ENCODE measurements around the gene PCAT7.
"Not testable (repeated sequence)": the region's sequence is repeated elsewhere in the genome, so short reads cannot be mapped to it uniquely, and the experiment has no call there.

Gene PCAT7

GRCh38 chr9:94538908-94539307 lies 16.0 kb upstream of the PCAT7 start:
- DNase-seq (ENCODE audit: low spot score in 2 of 2) (no peak), ATAC-seq (ENCODE audit: low read depth) (no peak)
- Mint-ChIP-seq H3K4me1 (no peaks in the 10 kb centered on the region), H3K27me3 (peaks cover 10% of the 10 kb centered on the region), H3K4me3 (no peak overlapping the region), H3K9me3 (no peaks in the 10 kb centered on the region), H3K36me3 (no peaks in the 10 kb centered on the region), H3K27ac (no peak overlapping the region)

- H3K27ac Mint-ChIP-seq; H3K4me3 Mint-ChIP-seq; H3K27me3 Mint-ChIP-seq; H3K9me3 Mint-ChIP-seq; ATAC-seq (ENCODE audit: low read depth); H3K36me3 Mint-ChIP-seq; DNase-seq (ENCODE audit: low spot score in 2 of 2); H3K4me1 Mint-ChIP-seq: not testable (repeated sequence)
Observed at GRCh38 chr9:94544335-94544734, 10.5 kb upstream of the PCAT7 start.

GRCh38 chr9:94545940-94546339 lies 8.9 kb upstream of the PCAT7 start:
- Mint-ChIP-seq H3K4me3 (no peak overlapping the region), H3K36me3 (no peaks in the 10 kb centered on the region)

GRCh38 chr9:94553029-94553938 lies 1.6 kb upstream of the PCAT7 start:
- DNase-seq (ENCODE audit: low spot score in 2 of 2), result no peak

More at GRCh38 chr9:94545940-94546339, 8.9 kb upstream of the PCAT7 start:
- no peak overlapping the region for H3K27ac Mint-ChIP-seq
- H3K4me1 Mint-ChIP-seq, result no peaks in the 10 kb centered on the region
- ATAC-seq (ENCODE audit: low read depth) (no peak), DNase-seq (ENCODE audit: low spot score in 2 of 2) (no peak)
- peaks cover 8% of the 10 kb centered on the region for H3K27me3 Mint-ChIP-seq
- no peaks in the 10 kb centered on the region for H3K9me3 Mint-ChIP-seq

GRCh38 chr9:94554078-94554438 lies 825 bp upstream of the PCAT7 start:
- no peaks in the 10 kb centered on the region for H3K36me3 Mint-ChIP-seq
- H3K27me3 Mint-ChIP-seq, result peaks cover 11% of the 10 kb centered on the region
- no peak overlapping the region for H3K4me3 Mint-ChIP-seq
- no peak overlapping the region for H3K27ac Mint-ChIP-seq
- no peaks in the 10 kb centered on the region for H3K4me1 Mint-ChIP-seq
- DNase-seq (ENCODE audit: low spot score in 2 of 2) (no peak), ATAC-seq (ENCODE audit: low read depth) (no peak)
- no peaks in the 10 kb centered on the region for H3K9me3 Mint-ChIP-seq

More at GRCh38 chr9:94553029-94553938, 1.6 kb upstream of the PCAT7 start:
- Mint-ChIP-seq H3K27me3 (peaks cover 11% of the 10 kb centered on the region), H3K4me3 (no peak overlapping the region), H3K9me3 (no peaks in the 10 kb centered on the region), H3K36me3 (no peaks in the 10 kb centered on the region), H3K27ac (no peak overlapping the region), H3K4me1 (no peaks in the 10 kb centered on the region)
- ATAC-seq (ENCODE audit: low read depth), result no peak

- Mint-ChIP-seq H3K27me3 (peaks cover 11% of the 10 kb centered on the region), H3K4me3 (no peak overlapping the region), H3K4me1 (no peaks in the 10 kb centered on the region), H3K36me3 (no peaks in the 10 kb centered on the region), H3K9me3 (no peaks in the 10 kb centered on the region), H3K27ac (no peak overlapping the region)
- DNase-seq (ENCODE audit: low spot score in 2 of 2), result no peak
- no peak for ATAC-seq (ENCODE audit: low read depth)
Observed at GRCh38 chr9:94557376-94557775, 2.5 kb downstream of the PCAT7 start.

- Mint-ChIP-seq H3K4me3 (no peak overlapping the region), H3K27ac (no peak overlapping the region), H3K4me1 (no peaks in the 10 kb centered on the region), H3K36me3 (no peaks in the 10 kb centered on the region), H3K9me3 (peaks cover 5% of the 10 kb centered on the region), H3K27me3 (peaks cover 9% of the 10 kb centered on the region)
- ATAC-seq (ENCODE audit: low read depth) (no peak), DNase-seq (ENCODE audit: low spot score in 2 of 2) (no peak)
Observed at GRCh38 chr9:94560237-94560636, 5.4 kb downstream of the PCAT7 start.

- H3K4me3 Mint-ChIP-seq, result no peak overlapping the region
- H3K27ac Mint-ChIP-seq, result no peak overlapping the region
- H3K4me1 Mint-ChIP-seq, result no peaks in the 10 kb centered on the region
- DNase-seq (ENCODE audit: low spot score in 2 of 2) (no peak), ATAC-seq (ENCODE audit: low read depth) (no peak)
- peaks cover 5% of the 10 kb centered on the region for H3K9me3 Mint-ChIP-seq
- no peaks in the 10 kb centered on the region for H3K36me3 Mint-ChIP-seq
- peaks cover 9% of the 10 kb centered on the region for H3K27me3 Mint-ChIP-seq
Observed at GRCh38 chr9:94563548-94563947, 8.7 kb downstream of the PCAT7 start.

GRCh38 chr9:94564279-94564678 lies 9.4 kb downstream of the PCAT7 start:
- DNase-seq (ENCODE audit: low spot score in 2 of 2); H3K4me1 Mint-ChIP-seq; H3K27ac Mint-ChIP-seq: not testable (repeated sequence)

GRCh38 chr9:94566550-94566949 lies 11.7 kb downstream of the PCAT7 start:
- peaks cover 7% of the 10 kb centered on the region for H3K27me3 Mint-ChIP-seq
- H3K4me3 Mint-ChIP-seq, result no peak overlapping the region
- no peak overlapping the region for H3K27ac Mint-ChIP-seq
- H3K36me3 Mint-ChIP-seq, result no peaks in the 10 kb centered on the region
- no peaks in the 10 kb centered on the region for H3K4me1 Mint-ChIP-seq
- H3K9me3 Mint-ChIP-seq, result peaks cover 5% of the 10 kb centered on the region
- ATAC-seq (ENCODE audit: low read depth) (no peak), DNase-seq (ENCODE audit: low spot score in 2 of 2) (no peak)

More at GRCh38 chr9:94564279-94564678, 9.4 kb downstream of the PCAT7 start:
- H3K36me3 Mint-ChIP-seq; ATAC-seq (ENCODE audit: low read depth); H3K27me3 Mint-ChIP-seq; H3K9me3 Mint-ChIP-seq; H3K4me3 Mint-ChIP-seq: not testable (repeated sequence)

- peaks cover 8% of the 10 kb centered on the region for H3K27me3 Mint-ChIP-seq
- H3K4me3 Mint-ChIP-seq, result no peak overlapping the region
- H3K4me1 Mint-ChIP-seq, result no peaks in the 10 kb centered on the region
- H3K27ac Mint-ChIP-seq, result no peak overlapping the region
- H3K9me3 Mint-ChIP-seq, result peaks cover 5% of the 10 kb centered on the region
- DNase-seq (ENCODE audit: low spot score in 2 of 2) (no peak), ATAC-seq (ENCODE audit: low read depth) (no peak)
- H3K36me3 Mint-ChIP-seq, result no peaks in the 10 kb centered on the region
Observed at GRCh38 chr9:94567271-94567670, 12.4 kb downstream of the PCAT7 start.

GRCh38 chr9:94568250-94568889 lies 13.5 kb downstream of the PCAT7 start:
- no peak overlapping the region for H3K4me3 Mint-ChIP-seq
- DNase-seq (ENCODE audit: low spot score in 2 of 2), result no peak
- no peak overlapping the region for H3K27ac Mint-ChIP-seq
- H3K9me3 Mint-ChIP-seq, result peaks cover 5% of the 10 kb centered on the region
- H3K4me1 Mint-ChIP-seq, result no peaks in the 10 kb centered on the region
- no peak for ATAC-seq (ENCODE audit: low read depth)
- H3K36me3 Mint-ChIP-seq, result no peaks in the 10 kb centered on the region
- peaks cover 13% of the 10 kb centered on the region for H3K27me3 Mint-ChIP-seq

- H3K36me3 Mint-ChIP-seq, result no peaks in the 10 kb centered on the region
- H3K27ac Mint-ChIP-seq, result no peak overlapping the region
- DNase-seq (ENCODE audit: low spot score in 2 of 2) (no peak), ATAC-seq (ENCODE audit: low read depth) (no peak)
- H3K4me3 Mint-ChIP-seq, result no peak overlapping the region
- H3K4me1 Mint-ChIP-seq, result no peaks in the 10 kb centered on the region
- peaks cover 2% of the 10 kb centered on the region for H3K9me3 Mint-ChIP-seq
- H3K27me3 Mint-ChIP-seq, result peaks cover 12% of the 10 kb centered on the region
Observed at GRCh38 chr9:94568972-94569712, 14.3 kb downstream of the PCAT7 start.

- H3K4me3 Mint-ChIP-seq, result no peak overlapping the region
- H3K9me3 Mint-ChIP-seq, result peaks cover 5% of the 10 kb centered on the region
- H3K27ac Mint-ChIP-seq, result no peak overlapping the region
- DNase-seq (ENCODE audit: low spot score in 2 of 2), result no peak
- H3K36me3 Mint-ChIP-seq, result no peaks in the 10 kb centered on the region
- H3K4me1 Mint-ChIP-seq, result peaks cover 3% of the 10 kb centered on the region
- H3K27me3 Mint-ChIP-seq, result peaks cover 16% of the 10 kb centered on the region
- no peak for ATAC-seq (ENCODE audit: low read depth)
Observed at GRCh38 chr9:94576131-94576530, 21.2 kb downstream of the PCAT7 start.
